NB4 (cell line): ENCODE results near the gene NHLRC2.
A peak's percentile ranks its signal among the peaks of the same experiment; 100 is the strongest.

ENCODE experiments used
- DNase-seq: peaks from one replicate; pipeline ENCODE4 v3.0.0; 2010; ENCODE audit warnings: low read depth
- H3K4me3 ChIP-seq: one replicate; pipeline ENCODE4 v1.5.1; 2011; ENCODE audit warnings: mild to moderate bottlenecking, low read depth, low read length, moderate library complexity
- MAX ChIP-seq: IDR thresholded peaks from 2 replicates; pipeline ENCODE4 v1.6.1; 2011; ENCODE audit warnings: low read depth, low read length
- MYC ChIP-seq: IDR thresholded peaks from 2 replicates; pipeline ENCODE4 v1.6.1; 2011; ENCODE audit warnings: low read depth, low read length
- POLR2A ChIP-seq: IDR thresholded peaks from 2 replicates; pipeline ENCODE4 v1.6.1; 2011; ENCODE audit warnings: mild to moderate bottlenecking; ENCODE audit not compliant: insufficient read length; ENCODE audit errors: extremely low read depth
- TF ChIP-seq, protein P1 (sequence below): IDR thresholded peaks from one replicate; pipeline ENCODE4 v1.5.1; 2012; ENCODE audit warnings: low read depth, low read length

The NHLRC2 gene

GRCh38 chr10:113857210-113857609, 2.7 kb downstream of the NHLRC2 start:
- peak overlapping the region; percentile 91 for H3K4me3 ChIP-seq
- TF ChIP-seq POLR2A (no peak), MAX (no peak), MYC (no peak)
- TF ChIP-seq, protein P1, sequence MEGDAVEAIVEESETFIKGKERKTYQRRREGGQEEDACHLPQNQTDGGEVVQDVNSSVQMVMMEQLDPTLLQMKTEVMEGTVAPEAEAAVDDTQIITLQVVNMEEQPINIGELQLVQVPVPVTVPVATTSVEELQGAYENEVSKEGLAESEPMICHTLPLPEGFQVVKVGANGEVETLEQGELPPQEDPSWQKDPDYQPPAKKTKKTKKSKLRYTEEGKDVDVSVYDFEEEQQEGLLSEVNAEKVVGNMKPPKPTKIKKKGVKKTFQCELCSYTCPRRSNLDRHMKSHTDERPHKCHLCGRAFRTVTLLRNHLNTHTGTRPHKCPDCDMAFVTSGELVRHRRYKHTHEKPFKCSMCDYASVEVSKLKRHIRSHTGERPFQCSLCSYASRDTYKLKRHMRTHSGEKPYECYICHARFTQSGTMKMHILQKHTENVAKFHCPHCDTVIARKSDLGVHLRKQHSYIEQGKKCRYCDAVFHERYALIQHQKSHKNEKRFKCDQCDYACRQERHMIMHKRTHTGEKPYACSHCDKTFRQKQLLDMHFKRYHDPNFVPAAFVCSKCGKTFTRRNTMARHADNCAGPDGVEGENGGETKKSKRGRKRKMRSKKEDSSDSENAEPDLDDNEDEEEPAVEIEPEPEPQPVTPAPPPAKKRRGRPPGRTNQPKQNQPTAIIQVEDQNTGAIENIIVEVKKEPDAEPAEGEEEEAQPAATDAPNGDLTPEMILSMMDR, result no peak
- no peak for DNase-seq

DNA sequence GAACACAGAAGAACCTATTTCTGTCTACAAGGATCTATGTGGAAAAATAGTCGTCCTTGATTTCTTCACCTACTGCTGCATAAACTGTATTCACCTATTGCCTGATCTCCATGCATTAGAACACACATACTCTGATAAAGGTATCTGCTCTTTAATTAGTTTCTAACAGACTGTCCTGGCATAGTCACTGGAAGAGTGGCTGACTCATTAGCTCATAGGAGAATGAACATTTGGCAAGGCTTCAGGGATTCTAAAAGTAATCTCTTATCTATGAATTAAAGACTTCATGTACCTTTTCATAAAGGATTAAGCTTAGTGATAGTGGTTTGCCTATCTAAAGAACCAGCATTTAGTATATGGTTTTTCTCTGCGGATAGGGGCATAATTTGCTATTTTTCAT, 4.1 kb downstream of the NHLRC2 start:
- DNase-seq, result no peak
- TF ChIP-seq, protein P1, result no peak
- TF ChIP-seq MYC (no peak), MAX (no peak), POLR2A (no peak)

DNA sequence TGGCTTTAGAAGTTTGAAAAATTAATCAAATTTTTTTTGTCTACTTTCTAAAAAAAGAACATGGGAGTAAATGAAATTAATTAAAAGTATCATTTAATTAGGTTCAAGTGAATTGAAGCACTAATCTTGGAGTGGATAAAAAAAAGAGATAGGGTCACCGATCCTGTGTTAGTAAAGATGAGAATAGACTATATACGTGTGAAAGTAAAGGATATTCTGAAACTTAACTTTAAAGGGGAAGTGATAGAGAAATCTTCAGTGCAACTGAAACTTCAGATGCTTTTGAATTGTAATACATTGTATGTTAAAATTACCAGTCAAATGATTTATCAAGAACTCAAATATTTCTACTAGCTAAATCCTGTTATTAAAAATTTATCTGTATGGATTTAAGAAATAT, 4.8 kb downstream of the NHLRC2 start:
- H3K4me3 ChIP-seq, result no peak overlapping the region
- DNase-seq, result no peak
- TF ChIP-seq, protein P1, result no peak
- TF ChIP-seq MAX, result no peak
- TF ChIP-seq POLR2A, result no peak

More for the DNA sequence above, 4.1 kb downstream of the NHLRC2 start:
- peak overlapping the region; percentile 16 for H3K4me3 ChIP-seq

GRCh38 chr10:113865901-113866300, 11.4 kb downstream of the NHLRC2 start:
- TF ChIP-seq, protein P1, result no peak
- no peak overlapping the region for H3K4me3 ChIP-seq
- peak; percentile 65 for DNase-seq

GRCh38 chr10:113866551-113867394, 12.3 kb downstream of the NHLRC2 start:
- TF ChIP-seq, protein P1, result no peak
- TF ChIP-seq MAX, result no peak
- TF ChIP-seq MYC, result no peak
- no peak for TF ChIP-seq POLR2A
- H3K4me3 ChIP-seq, result no peak overlapping the region
- DNase-seq, result peak; percentile 38

GRCh38 chr10:113867904-113868303, 13.4 kb downstream of the NHLRC2 start:
- no peak overlapping the region for H3K4me3 ChIP-seq
- DNase-seq, result peak; percentile 78
- TF ChIP-seq MAX, result no peak
- TF ChIP-seq POLR2A, result no peak
- no peak for TF ChIP-seq MYC
- TF ChIP-seq, protein P1, result no peak
